GM15510 (cell line): Measurements from ENCODE around the gene NRXN3.

Experiments
- POLR2A ChIP-seq: IDR thresholded peaks from 3 replicates; pipeline ENCODE4 v1.6.1; 2011; ENCODE audit warnings: borderline replicate concordance; ENCODE audit not compliant: insufficient read length; ENCODE audit errors: extremely low read depth

NRXN3 gene

GRCh38 chr14:78790271-78790670, 620.1 kb downstream of the NRXN3 start:
- TF ChIP-seq POLR2A: no peak

- TF ChIP-seq POLR2A: no peak
Observed at GRCh38 chr14:78798757-78799156, 628.6 kb downstream of the NRXN3 start.

GRCh38 chr14:78805570-78805969, 635.4 kb downstream of the NRXN3 start:
- TF ChIP-seq POLR2A: no peak

GRCh38 chr14:78823035-78823434, 652.9 kb downstream of the NRXN3 start:
- no peak for TF ChIP-seq POLR2A

GRCh38 chr14:78823516-78823915, 653.3 kb downstream of the NRXN3 start:
- TF ChIP-seq POLR2A: no peak

GRCh38 chr14:78829274-78829673, 659.1 kb downstream of the NRXN3 start:
- TF ChIP-seq POLR2A: no peak

- no peak for TF ChIP-seq POLR2A
Observed at GRCh38 chr14:78834766-78835451, 664.7 kb downstream of the NRXN3 start.

GRCh38 chr14:78835909-78836308, 665.7 kb downstream of the NRXN3 start:
- TF ChIP-seq POLR2A: no peak

- TF ChIP-seq POLR2A: no peak
Observed at GRCh38 chr14:78836777-78837176, 666.6 kb downstream of the NRXN3 start.

GRCh38 chr14:78838959-78839358, 668.8 kb downstream of the NRXN3 start:
- TF ChIP-seq POLR2A: no peak

GRCh38 chr14:78840898-78841297, 670.7 kb downstream of the NRXN3 start:
- TF ChIP-seq POLR2A: no peak

- no peak for TF ChIP-seq POLR2A
Observed at GRCh38 chr14:78847801-78848200, 677.6 kb downstream of the NRXN3 start.

GRCh38 chr14:78848234-78848820, 678.2 kb downstream of the NRXN3 start:
- TF ChIP-seq POLR2A: no peak

GRCh38 chr14:78849952-78850351, 679.8 kb downstream of the NRXN3 start:
- TF ChIP-seq POLR2A: no peak

- no peak for TF ChIP-seq POLR2A
Observed at GRCh38 chr14:78851189-78851588, 681.0 kb downstream of the NRXN3 start.

- no peak for TF ChIP-seq POLR2A
Observed at GRCh38 chr14:78852040-78852439, 681.9 kb downstream of the NRXN3 start.
